PFSK-1 (cell line): ENCODE measurements around the gene PNLIPRP2. TPM values are rescaled to one million over a fixed set of nuclear protein-coding genes. Genes with fewer than 3 reads are reported as not detected.

Experiments used
- FOXP2 ChIP-seq: optimal IDR thresholded peaks from 2 replicates; pipeline ENCODE3; 2011; ENCODE audit warnings: borderline replicate concordance, control low read depth, inconsistent platforms; ENCODE audit not compliant: insufficient read depth; ENCODE audit errors: extremely low read length, extremely low read depth
- POLR2AphosphoS5 ChIP-seq: IDR thresholded peaks from 2 replicates; pipeline ENCODE4 v1.6.1; 2012; ENCODE audit warnings: low read depth, mild to moderate bottlenecking, control low read depth, low read length, moderate library complexity
- SIN3A ChIP-seq: IDR thresholded peaks from 2 replicates; pipeline ENCODE4 v1.6.1; 2012; ENCODE audit warnings: mild to moderate bottlenecking, low read length, moderate library complexity, borderline replicate concordance; ENCODE audit not compliant: insufficient read depth
- TAF1 ChIP-seq: IDR thresholded peaks from 2 replicates; pipeline ENCODE4 v1.6.1; 2012; ENCODE audit warnings: low read length, control low read depth, borderline replicate concordance; ENCODE audit not compliant: insufficient read depth
- polyA plus RNA-seq: library from polyadenylated mRNA; unstranded; fragments of >200 nt; gene quantifications from one replicate; pipeline ENCODE4 v1.2.1, GENCODE V29; 2012; ENCODE audit warnings: low read depth, missing spikeins; ENCODE audit not compliant: insufficient read length
- TF ChIP-seq, protein P1 (sequence below), 2 experiments: IDR thresholded peaks; 2 replicates each; pipeline versions ENCODE4 v1.6.1 to v1.8.0; 2011 to 2012; ENCODE audit warnings: low read depth in 2 of 2, low read length in 2 of 2, control low read depth in 1 of 2, inconsistent platforms in 1 of 2, mild to moderate bottlenecking in 1 of 2, moderate library complexity in 1 of 2; ENCODE audit not compliant: insufficient read depth in 1 of 2

The PNLIPRP2 gene
- polyA plus RNA-seq, result not detected

DNA sequence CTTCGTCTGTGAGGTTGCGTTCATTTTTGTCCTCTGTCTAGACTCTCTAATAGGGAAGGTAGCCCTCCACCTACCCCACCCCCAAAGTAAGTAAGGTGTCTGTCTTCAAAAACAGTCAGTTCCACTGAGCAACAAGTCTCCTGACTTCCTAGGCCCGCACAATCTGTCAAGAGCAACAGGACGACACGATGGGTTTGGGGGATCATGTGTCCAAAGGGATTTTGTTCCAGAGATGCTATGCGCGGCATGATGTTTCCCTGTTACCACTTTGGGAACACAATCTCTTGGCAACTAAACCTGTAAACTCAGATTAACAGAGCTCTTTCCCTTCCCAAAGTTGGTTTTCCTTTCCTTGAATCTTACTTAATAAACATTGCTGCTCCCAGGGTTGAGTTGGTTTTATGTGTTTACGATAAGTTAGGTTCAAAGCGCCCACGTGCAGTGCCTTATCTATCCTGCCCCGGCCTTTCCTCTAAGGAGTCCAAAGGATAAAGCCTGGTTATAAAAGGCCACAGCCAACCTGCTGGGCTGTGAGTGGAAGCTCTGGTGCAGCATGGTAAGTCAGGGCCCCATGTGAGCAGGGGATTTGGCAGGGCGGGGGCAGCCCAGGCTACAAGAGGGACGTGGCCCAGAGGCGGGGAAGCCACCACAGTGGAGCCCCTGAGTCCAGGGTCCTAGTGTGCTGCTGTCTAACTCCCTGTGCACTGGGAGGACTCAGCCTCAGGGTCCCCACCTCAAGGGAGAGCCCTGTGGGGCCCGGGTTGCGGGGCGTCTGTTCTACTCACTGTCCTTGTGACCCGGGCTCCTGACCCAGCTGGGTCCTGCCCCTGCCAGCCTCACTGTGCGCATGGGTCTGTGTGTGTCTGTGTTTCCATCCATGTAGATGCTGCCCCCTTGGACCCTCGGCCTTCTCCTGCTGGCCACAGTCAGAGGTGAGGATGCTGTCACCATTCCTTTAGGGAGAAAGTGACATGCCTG is at the start of gene PNLIPRP2:
PNLIPRP2 (plus strand) TSS at position 531 of the 978 bp plus-strand sequence.
- no peak for TF ChIP-seq POLR2AphosphoS5
- TF ChIP-seq, protein P1, sequence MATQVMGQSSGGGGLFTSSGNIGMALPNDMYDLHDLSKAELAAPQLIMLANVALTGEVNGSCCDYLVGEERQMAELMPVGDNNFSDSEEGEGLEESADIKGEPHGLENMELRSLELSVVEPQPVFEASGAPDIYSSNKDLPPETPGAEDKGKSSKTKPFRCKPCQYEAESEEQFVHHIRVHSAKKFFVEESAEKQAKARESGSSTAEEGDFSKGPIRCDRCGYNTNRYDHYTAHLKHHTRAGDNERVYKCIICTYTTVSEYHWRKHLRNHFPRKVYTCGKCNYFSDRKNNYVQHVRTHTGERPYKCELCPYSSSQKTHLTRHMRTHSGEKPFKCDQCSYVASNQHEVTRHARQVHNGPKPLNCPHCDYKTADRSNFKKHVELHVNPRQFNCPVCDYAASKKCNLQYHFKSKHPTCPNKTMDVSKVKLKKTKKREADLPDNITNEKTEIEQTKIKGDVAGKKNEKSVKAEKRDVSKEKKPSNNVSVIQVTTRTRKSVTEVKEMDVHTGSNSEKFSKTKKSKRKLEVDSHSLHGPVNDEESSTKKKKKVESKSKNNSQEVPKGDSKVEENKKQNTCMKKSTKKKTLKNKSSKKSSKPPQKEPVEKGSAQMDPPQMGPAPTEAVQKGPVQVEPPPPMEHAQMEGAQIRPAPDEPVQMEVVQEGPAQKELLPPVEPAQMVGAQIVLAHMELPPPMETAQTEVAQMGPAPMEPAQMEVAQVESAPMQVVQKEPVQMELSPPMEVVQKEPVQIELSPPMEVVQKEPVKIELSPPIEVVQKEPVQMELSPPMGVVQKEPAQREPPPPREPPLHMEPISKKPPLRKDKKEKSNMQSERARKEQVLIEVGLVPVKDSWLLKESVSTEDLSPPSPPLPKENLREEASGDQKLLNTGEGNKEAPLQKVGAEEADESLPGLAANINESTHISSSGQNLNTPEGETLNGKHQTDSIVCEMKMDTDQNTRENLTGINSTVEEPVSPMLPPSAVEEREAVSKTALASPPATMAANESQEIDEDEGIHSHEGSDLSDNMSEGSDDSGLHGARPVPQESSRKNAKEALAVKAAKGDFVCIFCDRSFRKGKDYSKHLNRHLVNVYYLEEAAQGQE (IDR thresholded peaks at IDR 0.05; ENCODE audit: insufficient read depth in 1 of 2, low read depth in 2 of 2, low read length in 2 of 2), result no peak
- no peak for TF ChIP-seq FOXP2
- no peak for TF ChIP-seq SIN3A
- TF ChIP-seq TAF1, result no peak

DNA sequence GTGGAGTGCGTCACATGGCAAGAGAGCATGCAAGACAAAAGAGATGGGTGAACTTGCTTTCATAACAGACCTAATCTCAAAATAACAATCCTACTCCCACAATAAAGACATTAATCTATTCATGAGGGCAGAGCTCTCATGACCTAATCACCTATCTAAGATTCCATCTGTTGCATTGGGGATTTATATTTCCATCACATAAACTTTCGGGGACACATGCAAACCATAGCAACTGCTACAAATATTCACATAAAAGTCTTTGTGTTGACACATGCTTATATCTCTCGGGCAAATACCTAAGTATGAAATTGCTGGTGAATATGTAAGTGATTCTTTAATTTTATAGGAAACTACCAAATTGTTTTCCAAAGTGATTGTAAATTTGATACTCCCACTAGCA is 46.0 kb upstream of the PNLIPRP2 start:
- TF ChIP-seq TAF1 (no peak), POLR2AphosphoS5 (no peak), SIN3A (no peak), FOXP2 (no peak)
- TF ChIP-seq, protein P1 (IDR thresholded peaks at IDR 0.05; ENCODE audit: insufficient read depth in 1 of 2, low read depth in 2 of 2, low read length in 2 of 2), result no peak

GRCh38 chr10:116587878-116588591 is 32.7 kb upstream of the PNLIPRP2 start:
- TF ChIP-seq, protein P1 (IDR thresholded peaks at IDR 0.05; ENCODE audit: insufficient read depth in 1 of 2, low read depth in 2 of 2, low read length in 2 of 2), result no peak
- TF ChIP-seq SIN3A (no peak), POLR2AphosphoS5 (no peak), FOXP2 (no peak), TAF1 (no peak)

GRCh38 chr10:116588995-116589394 is 31.8 kb upstream of the PNLIPRP2 start:
- TF ChIP-seq SIN3A (no peak), POLR2AphosphoS5 (no peak), TAF1 (no peak), FOXP2 (no peak)
- TF ChIP-seq, protein P1 (IDR thresholded peaks at IDR 0.05; ENCODE audit: insufficient read depth in 1 of 2, low read depth in 2 of 2, low read length in 2 of 2), result no peak
